Stimulated activated naive CD4-positive, alpha-beta T cell treated with Interleukin-2 at 50 U/mL for 16 hours (primary cell): ENCODE data around the gene CCDC148.
"Not testable (repeated sequence)": the region's sequence is repeated elsewhere in the genome, so short reads cannot be mapped to it uniquely, and the experiment has no call there.

Experiments
- DNase-seq: peaks from one replicate; lab custom pipeline; 2025; lab: John Stamatoyannopoulos, UW

CCDC148 gene

DNA sequence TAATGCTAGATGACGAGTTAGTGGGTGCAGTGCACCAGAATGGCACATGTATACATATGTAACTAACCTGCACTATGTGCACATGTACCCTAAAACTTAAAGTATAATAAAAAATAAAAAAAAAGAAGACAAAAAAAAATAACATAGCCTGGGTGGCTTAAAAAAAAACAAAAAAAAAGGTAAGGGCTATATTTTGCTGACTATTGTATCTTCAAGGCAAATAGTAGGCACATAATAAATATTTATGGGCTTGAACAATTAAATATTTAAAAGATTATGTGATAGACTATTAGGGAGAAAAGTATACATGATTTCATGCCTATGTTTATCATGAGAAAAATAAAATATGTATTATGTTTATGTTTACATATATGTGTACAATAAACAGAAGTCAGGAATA lies 99.4 kb downstream of the CCDC148 start:
- no peak for DNase-seq

DNA sequence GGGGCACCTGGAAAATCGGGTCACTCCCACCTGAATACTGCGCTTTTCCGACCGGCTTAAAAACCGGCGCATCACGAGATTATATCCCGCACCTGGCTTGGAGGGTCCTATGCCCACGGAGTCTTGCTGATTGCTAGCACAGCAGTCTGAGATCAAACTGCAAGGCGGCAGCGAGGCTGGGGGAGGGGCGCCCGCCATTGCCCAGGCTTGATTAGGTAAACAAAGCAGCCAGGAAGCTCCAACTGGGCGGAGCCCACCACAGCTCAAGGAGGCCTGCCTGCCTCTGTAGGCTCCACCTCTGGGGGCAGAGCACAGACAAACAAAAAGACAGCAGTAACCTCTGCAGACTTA lies 105.1 kb downstream of the CCDC148 start:
- not testable (repeated sequence) for DNase-seq

GRCh38 chr2:158350751-158351465 lies 105.6 kb downstream of the CCDC148 start:
- not testable (repeated sequence) for DNase-seq

GRCh38 chr2:158346032-158346431 lies 110.5 kb downstream of the CCDC148 start:
- no peak for DNase-seq

DNA sequence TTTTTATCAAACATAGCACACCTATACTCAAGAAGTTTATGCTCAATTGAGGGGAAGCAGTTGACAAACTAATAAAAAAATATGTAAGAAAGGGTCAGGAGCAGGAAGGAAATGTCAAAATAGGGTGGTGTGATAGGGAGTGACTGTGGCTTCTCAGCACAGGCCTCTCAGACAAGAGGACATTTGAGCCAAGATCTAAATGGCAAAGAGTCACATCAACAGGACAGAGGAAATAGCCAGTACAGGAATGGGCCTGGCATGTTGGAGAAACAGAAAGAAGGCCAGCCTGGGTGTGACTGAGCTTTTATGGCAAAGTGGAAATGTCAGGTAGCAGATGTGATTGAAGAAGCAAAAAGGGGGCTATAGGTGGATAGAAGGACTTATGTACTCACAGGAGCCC lies 117.0 kb downstream of the CCDC148 start:
- DNase-seq, result no peak

DNA sequence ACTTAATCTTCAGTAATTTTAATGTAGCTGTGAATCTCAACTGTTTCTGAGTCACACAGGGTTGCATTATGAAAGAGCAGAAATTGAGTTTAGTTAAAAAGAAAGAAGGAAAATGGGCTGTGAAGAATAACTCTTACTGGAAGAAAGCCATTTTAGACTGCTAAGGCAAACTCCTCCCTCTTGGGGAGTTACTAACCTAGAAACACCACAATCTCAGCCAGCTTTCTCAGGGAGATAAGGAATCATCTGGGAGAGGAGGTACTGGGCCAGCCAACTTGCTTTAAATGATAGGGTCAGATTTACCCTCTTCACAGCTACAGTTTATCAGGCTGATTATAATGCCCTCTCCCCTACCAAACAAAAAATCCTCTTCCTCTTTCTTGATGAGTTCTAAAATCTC lies 119.5 kb downstream of the CCDC148 start:
- no peak for DNase-seq

- DNase-seq, result not testable (repeated sequence)
Measured at GRCh38 chr2:158331799-158332198, 124.8 kb downstream of the CCDC148 start.

- DNase-seq, result no peak
Measured at GRCh38 chr2:158325782-158326340, 130.7 kb downstream of the CCDC148 start.

- no peak for DNase-seq
Measured at GRCh38 chr2:158325031-158325781, 131.3 kb downstream of the CCDC148 start.

DNA sequence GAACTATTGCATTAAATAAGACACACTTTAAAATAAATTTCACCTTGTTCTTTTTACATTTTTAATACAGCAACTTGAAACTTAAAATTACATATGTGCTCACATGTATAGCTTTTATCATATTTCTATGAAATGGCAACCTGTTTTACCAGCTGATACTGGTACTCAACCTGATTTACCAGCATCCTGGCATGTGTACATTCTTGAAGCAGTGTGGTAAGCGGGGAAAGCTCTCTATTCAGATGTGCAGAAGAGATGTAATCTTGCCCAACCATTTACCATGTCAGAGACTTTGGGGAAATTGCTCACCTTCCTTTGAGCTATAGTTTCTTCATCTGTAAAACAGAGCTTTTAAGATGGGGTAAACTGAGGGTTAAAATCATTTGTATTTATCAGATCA lies 133.2 kb downstream of the CCDC148 start:
- no peak for DNase-seq

GRCh38 chr2:158321264-158321663 lies 135.3 kb downstream of the CCDC148 start:
- DNase-seq, result no peak

GRCh38 chr2:158319269-158319668 lies 137.3 kb downstream of the CCDC148 start:
- no peak for DNase-seq

- DNase-seq, result no peak
Measured at GRCh38 chr2:158317642-158318041, 138.9 kb downstream of the CCDC148 start.

DNA sequence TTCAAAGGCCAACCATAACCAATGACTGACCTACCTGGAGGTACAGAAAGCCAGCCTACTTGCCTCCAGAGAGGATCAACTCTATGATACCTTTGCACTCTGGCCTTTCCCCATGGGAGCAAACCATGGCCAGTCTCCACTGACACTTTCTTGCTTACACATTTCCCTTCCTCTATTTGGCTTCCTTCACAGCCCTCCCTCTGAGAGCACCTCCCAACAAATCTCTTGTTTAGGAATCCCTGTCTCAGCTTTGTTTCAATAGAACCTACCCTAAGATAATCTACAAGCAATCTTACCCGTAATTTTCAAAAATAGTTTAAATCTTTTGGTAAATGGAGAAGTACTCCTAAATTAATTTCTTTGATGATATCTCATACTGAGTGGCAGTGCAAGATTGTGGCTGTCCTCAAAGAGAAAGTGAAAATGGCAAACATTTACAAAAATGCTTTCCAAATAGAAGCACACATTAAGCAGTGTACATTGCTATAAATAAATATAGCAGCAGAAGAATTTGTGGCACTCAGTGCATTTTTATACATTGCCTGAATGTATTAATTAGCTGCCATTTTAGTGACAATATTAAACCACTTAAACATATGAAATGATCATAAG lies 140.6 kb downstream of the CCDC148 start:
- no peak for DNase-seq

GRCh38 chr2:158315000-158315399 lies 141.6 kb downstream of the CCDC148 start:
- no peak for DNase-seq

DNA sequence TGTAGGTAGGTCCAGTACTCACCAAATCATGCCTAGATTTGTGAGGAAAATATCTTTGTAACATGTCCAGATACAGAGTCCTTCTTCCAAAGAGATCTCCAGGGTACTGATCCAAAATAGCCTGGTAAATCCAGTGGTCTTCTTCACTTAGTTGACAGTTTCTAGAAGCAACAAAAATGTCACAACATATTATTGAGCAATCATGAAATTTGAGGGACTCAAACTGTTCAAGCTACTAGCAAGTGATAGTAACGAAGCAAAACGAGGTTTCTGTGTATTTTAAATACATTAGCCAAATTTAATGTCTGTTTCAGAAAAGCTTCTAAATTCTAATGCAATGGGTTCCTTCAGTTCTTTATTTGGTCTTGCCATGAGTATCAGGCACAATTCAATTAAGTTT lies 142.8 kb downstream of the CCDC148 start:
- no peak for DNase-seq

GRCh38 chr2:158312981-158313380 lies 143.6 kb downstream of the CCDC148 start:
- DNase-seq, result no peak

DNA sequence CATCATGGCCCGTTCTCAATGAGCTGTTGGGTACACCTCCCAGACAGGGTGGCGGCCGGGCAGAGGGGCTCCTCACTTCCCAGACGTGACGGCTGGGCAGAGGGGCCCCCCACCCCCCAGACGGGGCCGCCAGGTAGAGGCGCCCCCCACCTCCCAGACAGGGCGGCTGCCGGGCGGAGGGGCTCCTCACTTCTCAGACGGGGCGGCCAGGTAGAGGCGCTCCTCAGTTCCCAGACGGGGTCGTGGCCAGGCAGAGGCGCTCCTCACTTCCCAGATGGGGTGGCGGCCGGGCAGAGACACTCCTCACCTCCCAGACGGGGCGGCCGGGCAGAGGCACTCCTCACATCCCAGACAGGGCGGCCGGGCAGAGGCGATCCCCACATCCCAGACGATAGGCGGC lies 146.1 kb downstream of the CCDC148 start:
- not testable (repeated sequence) for DNase-seq

DNA sequence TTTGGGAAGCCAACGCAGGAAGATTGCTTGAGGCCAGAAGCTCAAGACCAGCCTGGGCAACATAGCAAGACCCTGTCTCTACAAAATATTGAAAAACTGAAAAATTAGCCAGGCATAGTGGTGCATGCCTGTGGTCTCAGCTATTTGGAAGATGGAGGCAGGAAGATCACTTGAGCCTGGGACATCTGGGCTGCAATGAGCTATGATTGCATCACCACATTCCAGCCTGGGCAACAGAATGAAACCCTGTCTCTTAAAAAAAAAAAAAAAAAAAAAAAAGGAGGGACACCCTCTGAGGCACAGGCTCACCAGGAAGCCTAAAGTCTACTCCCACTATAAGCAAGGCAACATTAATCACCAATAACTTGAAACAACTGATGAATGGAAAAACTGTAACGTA lies 151.1 kb downstream of the CCDC148 start:
- DNase-seq, result no peak

DNA sequence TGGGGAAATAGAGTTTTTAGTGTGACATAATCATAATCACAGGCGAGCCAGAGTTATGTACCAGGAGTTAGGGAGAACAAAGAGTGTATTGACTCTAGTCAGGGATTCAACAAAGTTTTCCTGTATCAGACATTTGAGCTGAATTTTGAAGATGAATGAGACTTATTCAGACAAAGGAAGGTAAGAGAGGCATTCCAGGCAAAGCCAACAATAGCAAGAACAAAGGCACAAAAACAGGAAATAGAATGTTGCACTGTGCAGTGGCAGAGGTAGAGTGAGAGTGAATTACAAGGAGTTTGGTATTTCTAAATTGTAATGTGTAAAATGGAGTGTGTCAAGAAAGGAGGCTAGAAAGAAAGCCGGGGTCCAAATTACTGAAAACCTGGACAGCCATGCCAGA lies 156.2 kb downstream of the CCDC148 start:
- DNase-seq, result no peak

DNA sequence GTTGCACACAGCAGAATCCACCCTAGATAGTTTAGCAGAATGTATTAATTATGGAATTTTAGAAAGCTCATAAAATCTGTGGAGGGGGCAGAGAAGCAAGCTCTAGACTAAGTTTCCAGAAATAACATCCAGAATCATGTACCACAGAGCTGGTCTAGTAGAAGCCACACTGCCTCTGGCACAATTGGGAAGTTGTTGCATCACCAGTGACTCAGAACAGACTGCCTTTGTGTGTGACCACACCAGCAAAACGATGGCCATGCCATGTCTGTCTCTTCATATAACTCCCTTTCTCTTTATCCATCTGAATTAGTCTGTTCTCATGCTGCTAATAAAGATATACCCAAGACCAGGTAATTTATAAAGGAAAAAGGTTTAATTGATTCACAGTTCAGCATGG lies 158.9 kb downstream of the CCDC148 start:
- no peak for DNase-seq

DNA sequence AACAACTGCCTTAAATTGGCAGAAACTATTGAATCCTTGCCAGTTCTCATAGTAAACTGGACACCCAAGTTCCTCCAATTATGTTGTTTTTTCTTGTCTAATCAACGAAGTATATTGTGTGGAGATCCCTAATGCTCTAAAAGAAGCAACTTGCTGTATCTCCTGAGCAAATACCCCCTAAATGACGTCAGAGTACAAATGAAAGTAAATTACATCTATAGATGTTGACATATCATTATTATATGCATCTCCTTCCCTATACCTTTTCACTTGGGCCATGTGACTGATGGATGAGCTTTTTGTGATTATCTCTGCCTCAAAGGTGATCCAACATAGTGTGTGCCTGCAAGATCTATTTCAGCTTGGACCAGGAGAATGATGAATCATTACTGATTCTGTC lies 159.4 kb downstream of the CCDC148 start:
- DNase-seq, result no peak

GRCh38 chr2:158293722-158294121 lies 162.8 kb downstream of the CCDC148 start:
- no peak for DNase-seq
